Kidney tubule cell (primary cell): ENCODE results near the gene CLDN8.

Experiments
- DNase-seq: peaks from one replicate; pipeline ENCODE4 v3.0.0-alpha.2; 2018; ENCODE audit warnings: low spot score

The CLDN8 gene

GRCh38 chr21:30200000-30200399, 15.9 kb downstream of the CLDN8 start:
- no peak for DNase-seq

GRCh38 chr21:30194701-30195299, 21.1 kb downstream of the CLDN8 start:
- DNase-seq, result peak; percentile 62

DNA sequence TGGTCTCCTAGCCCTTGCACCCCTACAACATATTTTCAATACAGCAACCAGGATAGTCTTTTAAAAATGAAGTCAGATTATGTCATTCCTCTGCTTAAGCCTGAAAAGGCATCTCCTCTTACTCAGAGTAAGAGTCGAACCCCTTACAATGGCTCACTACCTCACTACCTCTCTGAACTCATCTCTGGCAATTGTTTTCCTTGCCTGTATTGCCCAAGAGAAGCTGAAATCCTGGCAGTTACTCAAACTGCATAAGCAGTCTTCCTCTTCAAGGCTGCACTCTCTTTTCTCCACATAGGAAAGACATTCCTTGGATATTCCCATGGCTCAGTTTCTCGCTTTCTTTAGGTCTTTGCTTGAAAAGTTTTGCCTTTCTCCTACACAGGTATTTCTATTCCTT, 22.7 kb downstream of the CLDN8 start:
- no peak for DNase-seq

DNA sequence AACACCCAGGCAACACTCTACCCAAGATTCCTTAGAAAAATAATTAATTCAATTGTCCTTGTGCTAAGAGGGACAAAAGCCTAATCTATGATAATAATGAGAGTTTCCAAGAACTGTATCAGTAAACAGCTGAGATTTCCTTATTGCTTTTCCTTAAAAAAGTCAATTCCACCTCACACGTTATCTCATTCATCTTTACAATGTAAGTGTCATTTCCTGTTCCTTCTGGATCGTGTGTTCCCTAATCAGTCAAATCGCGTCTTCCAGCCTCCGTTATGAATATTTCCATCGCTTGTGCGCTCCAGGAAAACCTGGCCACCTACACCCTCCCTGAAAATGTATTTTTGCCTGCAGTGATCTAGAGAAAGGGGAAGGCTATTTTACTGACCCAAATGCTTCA, 25.3 kb downstream of the CLDN8 start:
- DNase-seq, result no peak

DNA sequence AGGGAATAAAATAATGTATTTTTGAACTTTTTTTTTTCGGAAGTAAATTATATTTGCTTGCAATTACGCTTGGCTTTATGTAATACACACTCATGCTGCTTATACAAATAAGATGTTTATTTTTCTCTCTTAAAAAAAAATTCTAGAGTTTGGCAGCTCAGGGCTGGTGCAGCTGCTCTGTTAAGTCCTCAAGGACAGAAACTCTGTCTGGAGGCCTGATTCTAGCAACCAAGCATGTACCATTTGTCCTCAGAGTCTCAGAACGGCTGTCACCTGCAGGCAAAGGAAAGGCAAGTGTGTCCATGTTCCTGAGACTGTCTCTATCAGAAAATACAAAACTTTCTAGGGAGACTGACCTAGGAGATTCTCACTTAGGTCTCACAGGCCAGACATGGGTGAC, 26.1 kb downstream of the CLDN8 start:
- DNase-seq, result no peak

GRCh38 chr21:30186242-30186641, 29.7 kb downstream of the CLDN8 start:
- DNase-seq, result no peak

DNA sequence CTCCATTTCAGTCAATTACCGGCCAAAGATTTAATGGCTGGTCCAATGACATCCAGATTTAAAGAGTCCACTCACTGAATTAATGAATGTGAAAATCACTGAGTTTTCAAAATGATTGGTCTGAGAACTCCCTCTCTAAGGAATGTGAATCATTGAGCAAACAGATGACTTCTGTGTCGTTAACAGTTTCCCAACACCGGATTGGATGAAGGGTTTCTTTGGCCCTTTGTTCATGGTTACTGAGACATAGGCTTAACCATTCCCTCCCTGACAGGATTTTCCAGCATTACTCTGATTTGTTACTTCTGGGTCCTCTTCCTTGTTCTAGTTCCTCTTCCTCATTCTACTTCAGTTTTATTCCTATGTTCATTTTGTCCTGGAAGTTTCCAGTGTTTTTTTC, 47.8 kb downstream of the CLDN8 start:
- peak; percentile 41 for DNase-seq

DNA sequence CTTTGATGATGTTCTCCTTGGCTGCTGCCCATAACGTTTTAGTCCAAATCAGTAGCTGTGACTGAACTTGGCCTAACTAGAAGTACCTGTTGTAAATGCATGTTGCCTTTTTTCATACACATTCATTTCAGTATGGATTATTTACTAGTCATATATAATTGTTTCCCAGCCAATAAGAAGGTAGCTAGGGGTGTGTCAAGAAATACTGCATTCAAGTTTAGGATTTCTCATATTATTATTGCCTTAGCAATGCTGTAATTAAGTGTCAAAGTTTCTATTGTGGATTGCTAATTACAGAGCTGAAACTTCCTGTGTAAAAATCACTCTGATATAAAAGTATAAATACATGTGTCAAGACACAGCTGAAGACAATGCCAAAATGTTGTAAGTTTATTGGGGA, 49.2 kb downstream of the CLDN8 start, which contains the start of gene CLDN17:
Gene CLDN17, minus strand, starts transcription at position 101 of the 400 bp plus-strand sequence. CDS start 188 bp downstream, outside the sequence.
- no peak for DNase-seq

DNA sequence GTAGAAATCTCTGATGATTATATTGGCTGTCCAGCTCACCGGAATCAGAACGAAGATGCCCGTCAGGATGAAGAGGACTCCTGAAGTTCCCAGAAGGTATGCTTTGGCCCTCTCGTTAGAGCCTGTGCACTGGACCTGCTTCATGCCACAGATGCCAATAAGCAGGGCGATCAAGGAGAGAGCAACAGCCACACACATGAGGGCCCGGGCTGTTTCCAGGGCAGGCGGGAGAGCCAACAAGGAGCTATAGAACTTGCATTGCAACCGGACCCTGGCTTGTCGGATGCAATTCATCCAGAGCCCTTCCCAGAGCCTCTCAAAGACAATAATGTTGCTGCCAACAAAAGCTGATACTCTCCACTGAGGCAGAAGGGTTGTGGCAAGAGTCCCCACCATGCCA, 49.7 kb downstream of the CLDN8 start:
- no peak for DNase-seq

DNA sequence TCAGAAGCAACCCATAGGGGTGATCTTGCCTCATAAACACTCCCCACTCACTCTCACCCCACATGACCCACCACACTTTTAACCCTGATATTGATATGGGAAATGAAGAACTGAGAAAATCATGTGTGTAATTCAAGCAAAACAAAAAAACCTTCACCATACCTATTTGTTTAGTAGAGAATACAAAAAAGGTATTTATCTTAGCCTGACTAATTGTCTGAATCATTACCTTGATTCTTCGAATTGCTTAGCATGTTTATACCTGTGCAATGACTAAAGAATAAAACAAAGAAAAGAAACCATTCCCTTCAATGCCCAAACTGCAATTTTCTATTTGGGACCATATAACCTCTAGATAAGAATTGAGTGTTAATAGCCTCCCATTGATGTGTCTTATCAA, 51.1 kb downstream of the CLDN8 start:
- no peak for DNase-seq
